Heart left ventricle (tissue), 13 donors: ENCODE results near the gene B4GALNT3.

Experiments
- POLR2A ChIP-seq, 2 donors: fragments of 450-650 bp; IDR thresholded peaks; one replicate each; pipeline ENCODE4 v1.6.1; 2017; ENCODE audit warnings: antibody characterized with exemption in 2 of 2, mild to moderate bottlenecking in 2 of 2, moderate library complexity in 2 of 2
- TF ChIP-seq, protein P1 (sequence below), 12 donors: fragments of 200-600 bp; sonication (generic) in 4 of 12; IDR thresholded peaks; one replicate each; pipeline versions ENCODE4 v1.5.0 to v1.8.0; 2018 to 2022; ENCODE audit warnings: antibody characterized with exemption in 12 of 12, mild to moderate bottlenecking in 5 of 12
- donor health status: ischemic (EF 13 %, LVEDD 7.1; RV severe dilation, severe dysfunction).
- donor health status: DM: no; HTN: yes; CAD: no.
- donor health status: DM: no; HTN: no; CAD: no.
- donor health status: ischemic (EF 25% LVEDD 6.9; RV normal size, moderate dysfunction).
- donor health status: ischemic (EF 25% LVEDD 5.7; RV mildly dilated, moderate dysfunction).
- donor health status: ischemic (EF 35%, LVEDD 5.7; RV mildly dilated, moderate dysfunction).
- donor health status: nonischemic (EF 11% LVEDD 7.7; RV severe dilation, severe dysfunction).
- donor health status: DM: yes; HTN: yes; CAD: no.
- donor health status: PGD.
- donor health status: ischemic (EF 29% LVEDD 5.4; RV normal size, mild dysfunction).
- donor health status: nonischemic (EF 23%, LVEDD 6.1; RV moderate dilation, normal function).

DNA sequence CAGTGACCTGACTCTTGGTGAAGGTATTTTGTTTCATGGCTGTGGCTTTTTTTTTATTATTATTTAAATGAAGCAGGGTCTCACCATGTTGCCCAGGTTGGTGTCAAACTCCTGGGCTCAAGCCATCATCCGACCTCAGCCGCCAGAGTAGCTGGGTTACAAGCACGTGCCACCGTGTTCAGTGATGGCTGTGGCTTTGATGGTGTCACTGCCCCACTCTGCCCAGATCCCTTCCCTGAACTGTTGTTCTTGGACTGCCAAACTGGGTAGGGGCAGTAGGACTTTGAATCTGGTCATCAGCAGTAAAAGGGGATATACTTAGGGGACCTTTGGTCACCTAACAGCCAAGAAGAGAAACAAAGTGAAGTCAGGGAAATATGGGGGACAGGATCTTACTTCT, 19.4 kb downstream of the B4GALNT3 start:
- TF ChIP-seq, protein P1, sequence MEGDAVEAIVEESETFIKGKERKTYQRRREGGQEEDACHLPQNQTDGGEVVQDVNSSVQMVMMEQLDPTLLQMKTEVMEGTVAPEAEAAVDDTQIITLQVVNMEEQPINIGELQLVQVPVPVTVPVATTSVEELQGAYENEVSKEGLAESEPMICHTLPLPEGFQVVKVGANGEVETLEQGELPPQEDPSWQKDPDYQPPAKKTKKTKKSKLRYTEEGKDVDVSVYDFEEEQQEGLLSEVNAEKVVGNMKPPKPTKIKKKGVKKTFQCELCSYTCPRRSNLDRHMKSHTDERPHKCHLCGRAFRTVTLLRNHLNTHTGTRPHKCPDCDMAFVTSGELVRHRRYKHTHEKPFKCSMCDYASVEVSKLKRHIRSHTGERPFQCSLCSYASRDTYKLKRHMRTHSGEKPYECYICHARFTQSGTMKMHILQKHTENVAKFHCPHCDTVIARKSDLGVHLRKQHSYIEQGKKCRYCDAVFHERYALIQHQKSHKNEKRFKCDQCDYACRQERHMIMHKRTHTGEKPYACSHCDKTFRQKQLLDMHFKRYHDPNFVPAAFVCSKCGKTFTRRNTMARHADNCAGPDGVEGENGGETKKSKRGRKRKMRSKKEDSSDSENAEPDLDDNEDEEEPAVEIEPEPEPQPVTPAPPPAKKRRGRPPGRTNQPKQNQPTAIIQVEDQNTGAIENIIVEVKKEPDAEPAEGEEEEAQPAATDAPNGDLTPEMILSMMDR (IDR thresholded peaks at IDR 0.05), result no peak
- TF ChIP-seq POLR2A (IDR thresholded peaks at IDR 0.05), result no peak
